Measurements from ENCODE around the gene PCCA.

DNA sequence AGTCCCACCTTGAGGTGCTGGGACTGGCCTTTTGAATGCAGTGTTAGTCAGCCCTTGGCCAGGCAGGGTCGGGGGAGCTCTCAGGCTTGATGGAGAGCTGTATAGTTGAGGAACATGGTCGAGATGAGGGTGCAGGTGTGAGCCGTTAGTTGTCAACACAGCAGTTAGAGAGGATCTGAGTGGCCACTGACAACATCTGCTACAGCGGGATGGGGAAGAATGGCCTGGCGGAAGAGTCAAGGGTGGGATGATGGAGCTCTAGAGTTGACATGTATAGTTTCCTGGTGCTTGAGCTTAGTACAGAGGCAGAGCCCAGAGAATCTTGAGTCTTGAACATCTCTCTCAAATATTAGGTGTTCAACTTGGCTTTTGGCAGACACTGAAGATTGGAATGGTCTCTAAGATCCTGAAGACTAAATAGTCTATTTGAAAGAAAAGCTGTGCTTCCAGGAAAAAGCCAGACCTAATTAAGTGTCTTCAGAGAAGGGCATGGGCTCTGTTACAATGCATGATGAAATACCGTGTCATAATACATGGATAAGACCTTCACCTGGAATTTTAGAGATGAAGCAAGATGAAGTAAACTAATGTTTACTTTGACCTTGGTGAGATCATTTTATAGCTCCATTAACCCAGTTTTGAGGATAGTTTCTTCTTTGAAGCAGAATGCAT lies 9.7 kb downstream of the PCCA start:
- TF ChIP-seq JUND (CRISPR knock-in tag; IDR thresholded peaks at IDR 0.05) (no peak), ZNF570 (CRISPR knock-in tag; IDR thresholded peaks at IDR 0.05; ENCODE audit: borderline replicate concordance) (no peak), FOXP1 (IDR thresholded peaks at IDR 0.05) (no peak), FOXP1 (CRISPR knock-in tag; IDR thresholded peaks at IDR 0.05) (no peak), U2AF1 (optimal IDR thresholded peaks at IDR 0.05; ENCODE audit: low read depth, low read length) (no peak), MBD4 (IDR thresholded peaks at IDR 0.05; ENCODE audit: borderline replicate concordance, low read length) (no peak), MXI1 (IDR thresholded peaks at IDR 0.05; ENCODE audit: borderline replicate concordance, low read depth, low read length) (no peak), EZH2 (conservative IDR thresholded peaks at IDR 0.05; ENCODE audit: low read depth, low read length) (no peak)
- TF ChIP-seq, protein P1, sequence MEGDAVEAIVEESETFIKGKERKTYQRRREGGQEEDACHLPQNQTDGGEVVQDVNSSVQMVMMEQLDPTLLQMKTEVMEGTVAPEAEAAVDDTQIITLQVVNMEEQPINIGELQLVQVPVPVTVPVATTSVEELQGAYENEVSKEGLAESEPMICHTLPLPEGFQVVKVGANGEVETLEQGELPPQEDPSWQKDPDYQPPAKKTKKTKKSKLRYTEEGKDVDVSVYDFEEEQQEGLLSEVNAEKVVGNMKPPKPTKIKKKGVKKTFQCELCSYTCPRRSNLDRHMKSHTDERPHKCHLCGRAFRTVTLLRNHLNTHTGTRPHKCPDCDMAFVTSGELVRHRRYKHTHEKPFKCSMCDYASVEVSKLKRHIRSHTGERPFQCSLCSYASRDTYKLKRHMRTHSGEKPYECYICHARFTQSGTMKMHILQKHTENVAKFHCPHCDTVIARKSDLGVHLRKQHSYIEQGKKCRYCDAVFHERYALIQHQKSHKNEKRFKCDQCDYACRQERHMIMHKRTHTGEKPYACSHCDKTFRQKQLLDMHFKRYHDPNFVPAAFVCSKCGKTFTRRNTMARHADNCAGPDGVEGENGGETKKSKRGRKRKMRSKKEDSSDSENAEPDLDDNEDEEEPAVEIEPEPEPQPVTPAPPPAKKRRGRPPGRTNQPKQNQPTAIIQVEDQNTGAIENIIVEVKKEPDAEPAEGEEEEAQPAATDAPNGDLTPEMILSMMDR (CRISPR knock-in tag; IDR thresholded peaks at IDR 0.05): no peak
- TF ChIP-seq, protein P2, sequence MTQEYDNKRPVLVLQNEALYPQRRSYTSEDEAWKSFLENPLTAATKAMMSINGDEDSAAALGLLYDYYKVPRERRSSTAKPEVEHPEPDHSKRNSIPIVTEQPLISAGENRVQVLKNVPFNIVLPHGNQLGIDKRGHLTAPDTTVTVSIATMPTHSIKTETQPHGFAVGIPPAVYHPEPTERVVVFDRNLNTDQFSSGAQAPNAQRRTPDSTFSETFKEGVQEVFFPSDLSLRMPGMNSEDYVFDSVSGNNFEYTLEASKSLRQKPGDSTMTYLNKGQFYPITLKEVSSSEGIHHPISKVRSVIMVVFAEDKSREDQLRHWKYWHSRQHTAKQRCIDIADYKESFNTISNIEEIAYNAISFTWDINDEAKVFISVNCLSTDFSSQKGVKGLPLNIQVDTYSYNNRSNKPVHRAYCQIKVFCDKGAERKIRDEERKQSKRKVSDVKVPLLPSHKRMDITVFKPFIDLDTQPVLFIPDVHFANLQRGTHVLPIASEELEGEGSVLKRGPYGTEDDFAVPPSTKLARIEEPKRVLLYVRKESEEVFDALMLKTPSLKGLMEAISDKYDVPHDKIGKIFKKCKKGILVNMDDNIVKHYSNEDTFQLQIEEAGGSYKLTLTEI (CRISPR knock-in tag; conservative IDR thresholded peaks at IDR 0.05): no peak
- TF ChIP-seq, protein P3, sequence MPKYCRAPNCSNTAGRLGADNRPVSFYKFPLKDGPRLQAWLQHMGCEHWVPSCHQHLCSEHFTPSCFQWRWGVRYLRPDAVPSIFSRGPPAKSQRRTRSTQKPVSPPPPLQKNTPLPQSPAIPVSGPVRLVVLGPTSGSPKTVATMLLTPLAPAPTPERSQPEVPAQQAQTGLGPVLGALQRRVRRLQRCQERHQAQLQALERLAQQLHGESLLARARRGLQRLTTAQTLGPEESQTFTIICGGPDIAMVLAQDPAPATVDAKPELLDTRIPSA (CRISPR knock-in tag; IDR thresholded peaks at IDR 0.05; ENCODE audit: borderline replicate concordance): no peak
- TF ChIP-seq, protein P4, sequence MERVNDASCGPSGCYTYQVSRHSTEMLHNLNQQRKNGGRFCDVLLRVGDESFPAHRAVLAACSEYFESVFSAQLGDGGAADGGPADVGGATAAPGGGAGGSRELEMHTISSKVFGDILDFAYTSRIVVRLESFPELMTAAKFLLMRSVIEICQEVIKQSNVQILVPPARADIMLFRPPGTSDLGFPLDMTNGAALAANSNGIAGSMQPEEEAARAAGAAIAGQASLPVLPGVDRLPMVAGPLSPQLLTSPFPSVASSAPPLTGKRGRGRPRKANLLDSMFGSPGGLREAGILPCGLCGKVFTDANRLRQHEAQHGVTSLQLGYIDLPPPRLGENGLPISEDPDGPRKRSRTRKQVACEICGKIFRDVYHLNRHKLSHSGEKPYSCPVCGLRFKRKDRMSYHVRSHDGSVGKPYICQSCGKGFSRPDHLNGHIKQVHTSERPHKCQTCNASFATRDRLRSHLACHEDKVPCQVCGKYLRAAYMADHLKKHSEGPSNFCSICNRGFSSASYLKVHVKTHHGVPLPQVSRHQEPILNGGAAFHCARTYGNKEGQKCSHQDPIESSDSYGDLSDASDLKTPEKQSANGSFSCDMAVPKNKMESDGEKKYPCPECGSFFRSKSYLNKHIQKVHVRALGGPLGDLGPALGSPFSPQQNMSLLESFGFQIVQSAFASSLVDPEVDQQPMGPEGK (CRISPR knock-in tag; IDR thresholded peaks at IDR 0.05): no peak
- TF ChIP-seq, protein P5, sequence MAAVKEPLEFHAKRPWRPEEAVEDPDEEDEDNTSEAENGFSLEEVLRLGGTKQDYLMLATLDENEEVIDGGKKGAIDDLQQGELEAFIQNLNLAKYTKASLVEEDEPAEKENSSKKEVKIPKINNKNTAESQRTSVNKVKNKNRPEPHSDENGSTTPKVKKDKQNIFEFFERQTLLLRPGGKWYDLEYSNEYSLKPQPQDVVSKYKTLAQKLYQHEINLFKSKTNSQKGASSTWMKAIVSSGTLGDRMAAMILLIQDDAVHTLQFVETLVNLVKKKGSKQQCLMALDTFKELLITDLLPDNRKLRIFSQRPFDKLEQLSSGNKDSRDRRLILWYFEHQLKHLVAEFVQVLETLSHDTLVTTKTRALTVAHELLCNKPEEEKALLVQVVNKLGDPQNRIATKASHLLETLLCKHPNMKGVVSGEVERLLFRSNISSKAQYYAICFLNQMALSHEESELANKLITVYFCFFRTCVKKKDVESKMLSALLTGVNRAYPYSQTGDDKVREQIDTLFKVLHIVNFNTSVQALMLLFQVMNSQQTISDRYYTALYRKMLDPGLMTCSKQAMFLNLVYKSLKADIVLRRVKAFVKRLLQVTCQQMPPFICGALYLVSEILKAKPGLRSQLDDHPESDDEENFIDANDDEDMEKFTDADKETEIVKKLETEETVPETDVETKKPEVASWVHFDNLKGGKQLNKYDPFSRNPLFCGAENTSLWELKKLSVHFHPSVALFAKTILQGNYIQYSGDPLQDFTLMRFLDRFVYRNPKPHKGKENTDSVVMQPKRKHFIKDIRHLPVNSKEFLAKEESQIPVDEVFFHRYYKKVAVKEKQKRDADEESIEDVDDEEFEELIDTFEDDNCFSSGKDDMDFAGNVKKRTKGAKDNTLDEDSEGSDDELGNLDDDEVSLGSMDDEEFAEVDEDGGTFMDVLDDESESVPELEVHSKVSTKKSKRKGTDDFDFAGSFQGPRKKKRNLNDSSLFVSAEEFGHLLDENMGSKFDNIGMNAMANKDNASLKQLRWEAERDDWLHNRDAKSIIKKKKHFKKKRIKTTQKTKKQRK (IDR thresholded peaks at IDR 0.05; ENCODE audit: low read length): no peak
